K562 (cell line): Measurements from ENCODE around the gene MBIP. TPM values are rescaled to one million over a fixed set of nuclear protein-coding genes. Genes with fewer than 3 reads are reported as not detected.

ENCODE experiments used
- MGA ChIP-seq: fragments of 450-650 bp; IDR thresholded peaks from 2 replicates; pipeline ENCODE4 v1.6.1; 2016; ENCODE audit warnings: mild to moderate bottlenecking, moderate library complexity
- polyA plus RNA-seq, 8 experiments: library from polyadenylated mRNA; depleted of rRNA in 4 of 8; stranded (reverse) in 5 of 8; unstranded in 3 of 8; fragments of >200 nt; fragmentation: Nextera tagmentation in 2 of 8; fragmentation: Illumina TruSeq in 1 of 8; extraction: Ambion mirVana in 2 of 8; extraction: Trizol in 1 of 8; gene quantifications; 2 replicates each; pipeline versions ENCODE4 v1.2.1 to v1.2.3, GENCODE V29; 2011 to 2014; ENCODE audit warnings: inconsistent platforms in 1 of 8, missing spikeins in 1 of 8
- total RNA-seq, 7 experiments: library from RNA; depleted of rRNA in 6 of 7; stranded (reverse); fragments of >200 nt in 6 of 7; fragmentation: Illumina TruSeq in 2 of 7; extraction: Trizol in 2 of 7; gene quantifications; 2 replicates each; pipeline versions ENCODE4 v1.2.1 to v1.2.3, GENCODE V29; 2011 to 2021; ENCODE audit warnings: low replicate concordance in 1 of 7

MBIP gene
- total and polyA plus RNA-seq, 9 of the 15 experiments (the other 6 are each of a cell fraction or from before 2014, with no cell fraction given), result 8.4 to 31.1 (median 19.4) TPM

DNA sequence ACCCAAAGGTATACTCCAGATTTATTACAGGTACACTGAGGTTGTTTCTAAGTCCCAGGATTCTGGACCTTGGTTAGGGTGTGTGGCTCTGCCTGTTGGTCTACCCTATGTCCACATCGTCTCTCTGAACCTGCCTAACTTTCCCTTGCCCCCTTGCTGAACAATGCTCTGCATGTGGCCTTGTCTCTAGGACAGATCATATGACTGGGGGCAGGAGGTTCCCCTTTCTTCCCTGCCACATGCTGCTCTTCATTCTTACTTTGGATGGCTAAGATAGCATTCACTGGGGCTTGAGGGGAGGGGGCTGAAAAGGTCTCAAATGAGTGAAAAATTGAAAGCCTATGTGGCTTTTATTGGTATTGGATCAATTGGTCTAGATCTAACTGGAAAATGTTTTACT is 49.2 kb downstream of the MBIP start (continued):
- peak; percentile 63 for TF ChIP-seq MGA
- TF ChIP-seq, all 486 proteins: peak for 2
